IMR-90 (cell line): ENCODE results near the gene FRMD5. TPM values are rescaled to one million over a fixed set of nuclear protein-coding genes. Genes with fewer than 3 reads are reported as not detected.

ENCODE experiments used
- ATAC-seq: fragments of 200-7000 bp; cut with Tn5 transposase; 2 replicates; pipeline ENCODE4 v1.9.1; 2020; ENCODE audit warnings: low read depth, mild to moderate bottlenecking, moderate library complexity
- BruUV-seq: library from RNA; stranded (reverse); fragments of 400-500 nt; replicated peaks from 2 replicates; lab custom pipeline; 2021; lab: Mats Ljungman, UMichigan
- CTCF ChIA-PET: fragments of 300-600 bp; formaldehyde crosslinking; extraction: SDS; loops from one replicate; lab custom pipeline; 2021; ENCODE audit warnings: antibody characterized with exemption; lab: Yijun Ruan, JAX
- POLR2A ChIA-PET: fragments of 300-600 bp; sonication (Branson Sonifier 250); formaldehyde crosslinking; loops from one replicate; lab custom pipeline; 2022; ENCODE audit warnings: antibody characterized with exemption; ENCODE audit not compliant: unreplicated experiment; lab: Charles Lee
- DNase-seq: peaks from one replicate; pipeline ENCODE4 v3.0.0; 2013
- H2AFZ ChIP-seq: replicated peaks from 2 replicates; pipeline ENCODE3; 2013; ENCODE audit warnings: low read length, mild to moderate bottlenecking; ENCODE audit not compliant: poor library complexity
- H2AK5ac ChIP-seq: 2 replicates; pipeline ENCODE4 v1.6.1; 2013; ENCODE audit warnings: low read depth, low read length, inconsistent platforms
- H2AK9ac ChIP-seq: replicated peaks from 2 replicates; pipeline ENCODE3; 2013; ENCODE audit warnings: mild to moderate bottlenecking, low read depth, low read length, moderate library complexity; ENCODE audit not compliant: poor library complexity
- H2BK120ac ChIP-seq: 2 replicates; pipeline ENCODE4 v1.6.1; 2013; ENCODE audit warnings: low read depth, low read length, inconsistent platforms
- H2BK15ac ChIP-seq: 3 replicates; pipeline ENCODE4 v1.6.1; 2013; ENCODE audit warnings: low read depth, low read length, inconsistent platforms
- H2BK20ac ChIP-seq: 2 replicates; pipeline ENCODE4 v1.6.1; 2013; ENCODE audit warnings: low read depth, mild to moderate bottlenecking, inconsistent platforms, low read length, moderate library complexity
- H2BK5ac ChIP-seq: 2 replicates; pipeline ENCODE4 v1.6.1; 2013; ENCODE audit warnings: mild to moderate bottlenecking, low read depth, low read length, inconsistent platforms; ENCODE audit not compliant: poor library complexity, severe bottlenecking
- H3K14ac ChIP-seq: replicated peaks from 2 replicates; pipeline ENCODE4 v1.6.1; 2013; ENCODE audit warnings: low read depth, low read length, inconsistent platforms
- H3K18ac ChIP-seq: 2 replicates; pipeline ENCODE4 v1.6.1; 2013; ENCODE audit warnings: low read depth, low read length, control low read depth
- H3K23ac ChIP-seq: 2 replicates; pipeline ENCODE4 v1.6.1; 2013; ENCODE audit warnings: low read depth, low read length, inconsistent platforms
- H3K27ac ChIP-seq: 2 replicates; pipeline ENCODE4 v1.5.1; 2013; ENCODE audit warnings: mild to moderate bottlenecking, control low read depth, low read length; ENCODE audit not compliant: insufficient read depth
- H3K27me3 ChIP-seq: 2 replicates; pipeline ENCODE4 v1.6.1; 2013; ENCODE audit warnings: low read length; ENCODE audit not compliant: control insufficient read depth, insufficient read depth
- H3K36me3 ChIP-seq: 2 replicates; pipeline ENCODE4 v1.6.1; 2013; ENCODE audit warnings: low read length, mixed read lengths; ENCODE audit not compliant: control insufficient read depth, insufficient read depth
- H3K4ac ChIP-seq: 2 replicates; pipeline ENCODE4 v1.6.1; 2013; ENCODE audit warnings: low read depth, low read length, inconsistent platforms
- H3K4me1 ChIP-seq: 2 replicates; pipeline ENCODE4 v1.6.1; 2013; ENCODE audit warnings: low read length, mixed read lengths; ENCODE audit not compliant: control insufficient read depth, insufficient read depth
- H3K4me2 ChIP-seq: 2 replicates; pipeline ENCODE4 v1.6.1; 2013; ENCODE audit warnings: low read depth, mild to moderate bottlenecking, control low read depth, low read length, moderate library complexity
- H3K4me3 ChIP-seq: 2 replicates; pipeline ENCODE4 v1.5.1; 2013; ENCODE audit warnings: low read depth, mild to moderate bottlenecking, control low read depth, low read length, moderate library complexity; ENCODE audit not compliant: insufficient read depth
- H3K56ac ChIP-seq: 2 replicates; pipeline ENCODE4 v1.6.1; 2013; ENCODE audit warnings: low read length, inconsistent platforms; ENCODE audit not compliant: insufficient read depth; ENCODE audit errors: extremely low read depth
- H3K79me1 ChIP-seq, 2 experiments: 2 replicates each; pipeline ENCODE4 v1.6.1; 2013; ENCODE audit warnings: low read length in 2 of 2, inconsistent platforms in 1 of 2, low read depth in 1 of 2
- H3K9ac ChIP-seq: 2 replicates; pipeline ENCODE4 v1.6.1; 2013; ENCODE audit warnings: low read depth, low read length, control low read depth
- H3K9me1 ChIP-seq: 2 replicates; pipeline ENCODE4 v1.6.1; 2013; ENCODE audit warnings: low read length, inconsistent platforms; ENCODE audit not compliant: insufficient read depth
- H3K9me3 ChIP-seq: 2 replicates; pipeline ENCODE4 v1.6.1; 2013; ENCODE audit warnings: low read length; ENCODE audit not compliant: control insufficient read depth, insufficient read depth
- H4K20me1 ChIP-seq: 2 replicates; pipeline ENCODE4 v1.6.1; 2013; ENCODE audit warnings: low read length, inconsistent platforms; ENCODE audit not compliant: insufficient read depth
- H4K5ac ChIP-seq: 2 replicates; pipeline ENCODE4 v1.6.1; 2013; ENCODE audit warnings: mild to moderate bottlenecking, low read depth, low read length, control low read depth
- H4K8ac ChIP-seq, 2 experiments: 2 replicates each; pipeline ENCODE4 v1.6.1; 2013; ENCODE audit warnings: low read depth in 2 of 2, low read length in 2 of 2, control low read depth in 1 of 2, inconsistent platforms in 1 of 2
- H4K91ac ChIP-seq: 2 replicates; pipeline ENCODE4 v1.6.1; 2013; ENCODE audit warnings: low read depth, low read length, inconsistent platforms; ENCODE audit not compliant: insufficient read depth
- NFE2L2 ChIP-seq: fragments of 150-350 bp; IDR thresholded peaks from 2 replicates; pipeline ENCODE4 v1.6.1; 2016; ENCODE audit warnings: low read depth, mild to moderate bottlenecking, low read length
- RAD21 ChIP-seq: IDR thresholded peaks from 2 replicates; pipeline ENCODE4 v1.6.1; 2012; ENCODE audit warnings: low read length, improper control_type of control experiment
- SMC3 ChIP-seq: fragments of 150-350 bp; IDR thresholded peaks from 2 replicates; pipeline ENCODE4 v1.6.1; 2016; ENCODE audit warnings: low read depth, mild to moderate bottlenecking, antibody characterized with exemption, low read length, moderate library complexity
- WGBS, 2 experiments: methylation state at CpG; one replicate each; pipeline versions ENCODE4 v1.1.5 to v1.1.7; 2013; ENCODE audit warnings: missing lambda C conversion rate in 2 of 2; ENCODE audit not compliant: insufficient read length in 1 of 2; ENCODE audit errors: extremely low coverage in 2 of 2; 5-methylcytosine and 5-hydroxymethylcytosine counted together
- dilution Hi-C: fragments of 300-500 bp; cut with HindIII; formaldehyde crosslinking; loops from one replicate; pipeline ENCODE4 v1.14.3; 2018; ENCODE audit warnings: low sequenced_read_pairs; ENCODE audit not compliant: unreplicated experiment
- in situ Hi-C: fragments of 300-500 bp; cut with MboI; formaldehyde crosslinking; loops from 3 replicates; pipeline ENCODE4 v1.14.3; 2019; ENCODE audit warnings: low sequenced_read_pairs, inconsistent platforms, mixed read lengths
- intact Hi-C: fragments of 100-400 bp; cut with micrococcal nuclease; formaldehyde crosslinking; loops from 2 replicates; pipeline ENCODE4 v1.10.0; 2022
- polyA plus RNA-seq, 3 experiments: library from polyadenylated mRNA; depleted of rRNA; stranded (reverse); fragments of >200 nt; gene quantifications; 2 replicates each; pipeline ENCODE4 v1.2.3, GENCODE V29; 2012; ENCODE audit warnings: low replicate concordance in 1 of 3
- total RNA-seq: library from RNA; depleted of rRNA; stranded (reverse); fragments of >200 nt; gene quantifications from 2 replicates; pipeline ENCODE4 v1.2.3, GENCODE V29; 2012
- TF ChIP-seq, protein P1 (sequence below): conservative IDR thresholded peaks from 2 replicates; pipeline ENCODE4 v1.5.1; 2012; ENCODE audit warnings: mild to moderate bottlenecking, low read depth, low read length, improper control_type of control experiment

FRMD5 gene
- total and polyA plus RNA-seq, 2 of the 4 experiments (the other 2 are of a cell fraction), result 4.1 to 5.4 TPM

DNA sequence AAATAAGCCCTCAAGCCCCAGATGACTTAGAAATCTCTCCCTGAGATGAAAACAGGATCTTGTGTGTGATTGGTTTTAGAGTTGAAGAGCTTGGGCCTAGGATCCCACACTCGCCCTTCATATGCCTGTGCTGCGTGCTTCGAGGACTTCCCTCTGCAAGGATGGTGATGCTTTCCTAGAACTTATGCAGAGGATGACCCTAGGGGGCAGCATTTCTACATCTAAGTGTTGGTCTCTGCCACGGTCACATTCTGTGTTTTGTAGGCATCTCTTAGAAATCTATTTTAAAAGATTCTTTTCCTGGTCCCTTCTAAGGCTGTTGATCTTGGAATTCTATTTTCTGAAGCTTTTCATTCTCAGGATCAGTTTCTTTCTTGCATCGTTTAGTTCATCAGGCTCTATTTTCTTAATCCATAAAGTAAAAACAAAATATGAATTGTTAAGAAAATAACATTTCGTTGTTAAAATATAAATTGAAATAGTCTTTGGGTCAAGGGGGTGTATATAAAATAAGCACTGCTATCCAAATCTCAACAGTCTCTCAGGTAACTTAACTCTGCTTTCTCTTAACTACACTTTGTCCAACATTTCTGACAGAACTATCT lies 322.6 kb downstream of the FRMD5 start:
- H3K4me1 ChIP-seq, result no peaks in the 10 kb centered on the region
- H2BK20ac ChIP-seq, result no peak overlapping the region
- no peak overlapping the region for H2BK120ac ChIP-seq
- no peak overlapping the region for H3K9ac ChIP-seq
- H3K36me3 ChIP-seq, result peaks cover 5% of the 10 kb centered on the region; the same call in 1 of the 2 replicates
- H4K8ac ChIP-seq, result no peak overlapping the region
- H3K79me1 ChIP-seq, result peaks cover 0 to 3% of the 10 kb centered on the region in 2 experiments; a peak in 1 of 4 replicates
- H2AK5ac ChIP-seq, result no peak overlapping the region
- no peak overlapping the region for H3K14ac ChIP-seq
- H2AFZ ChIP-seq, result no peak overlapping the region
- no peak overlapping the region for H3K4me3 ChIP-seq
- H4K91ac ChIP-seq, result no peak overlapping the region
- ATAC-seq, result peak; percentile 98
- H2BK15ac ChIP-seq, result no peak overlapping the region
- BruUV-seq, result no TSS peak
- no CpG with 5 or more reads among the region's 6 CpGs for WGBS, 2 experiments
- no peak overlapping the region for H3K23ac ChIP-seq
- dilution Hi-C loops (no loop called here), intact Hi-C loops (loop anchor here (1.0 to 10.0 kb wide), 3 partner anchors 347 to 662 kb away; partner anchors contain the start of gene EIF3J), in situ Hi-C loops (loop anchor here (10.0 kb wide), 1 partner anchor 632 kb away; no protein-coding TSS in a partner anchor)
- H2BK5ac ChIP-seq, result no peak overlapping the region
- H3K4ac ChIP-seq, result no peak overlapping the region
- H4K5ac ChIP-seq, result no peak overlapping the region
- H3K27me3 ChIP-seq, result no peaks in the 10 kb centered on the region
- ChIA-PET CTCF (interaction anchor here (0.8 to 1.0 kb wide), 2 partner anchors 9 to 32 kb away, joined by 3 to 4 read pairs; no protein-coding TSS in a partner anchor), POLR2A (no interaction called here)
- no peak overlapping the region for H3K27ac ChIP-seq
- DNase-seq, result peak; percentile 83
- H2AK9ac ChIP-seq, result no peak overlapping the region
- TF ChIP-seq, protein P1, sequence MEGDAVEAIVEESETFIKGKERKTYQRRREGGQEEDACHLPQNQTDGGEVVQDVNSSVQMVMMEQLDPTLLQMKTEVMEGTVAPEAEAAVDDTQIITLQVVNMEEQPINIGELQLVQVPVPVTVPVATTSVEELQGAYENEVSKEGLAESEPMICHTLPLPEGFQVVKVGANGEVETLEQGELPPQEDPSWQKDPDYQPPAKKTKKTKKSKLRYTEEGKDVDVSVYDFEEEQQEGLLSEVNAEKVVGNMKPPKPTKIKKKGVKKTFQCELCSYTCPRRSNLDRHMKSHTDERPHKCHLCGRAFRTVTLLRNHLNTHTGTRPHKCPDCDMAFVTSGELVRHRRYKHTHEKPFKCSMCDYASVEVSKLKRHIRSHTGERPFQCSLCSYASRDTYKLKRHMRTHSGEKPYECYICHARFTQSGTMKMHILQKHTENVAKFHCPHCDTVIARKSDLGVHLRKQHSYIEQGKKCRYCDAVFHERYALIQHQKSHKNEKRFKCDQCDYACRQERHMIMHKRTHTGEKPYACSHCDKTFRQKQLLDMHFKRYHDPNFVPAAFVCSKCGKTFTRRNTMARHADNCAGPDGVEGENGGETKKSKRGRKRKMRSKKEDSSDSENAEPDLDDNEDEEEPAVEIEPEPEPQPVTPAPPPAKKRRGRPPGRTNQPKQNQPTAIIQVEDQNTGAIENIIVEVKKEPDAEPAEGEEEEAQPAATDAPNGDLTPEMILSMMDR, result peak; percentile 81
- TF ChIP-seq RAD21, result peak; percentile 85
- no peak for TF ChIP-seq NFE2L2
- TF ChIP-seq SMC3, result peak; percentile 62
- H3K18ac ChIP-seq, result no peak overlapping the region
- no peak overlapping the region for H3K56ac ChIP-seq
- H3K4me2 ChIP-seq, result no peak overlapping the region
- H3K9me1 ChIP-seq, result no peaks in the 10 kb centered on the region; the same call in 1 of the 2 replicates
- H4K20me1 ChIP-seq, result no peaks in the 10 kb centered on the region; the same call in 1 of the 2 replicates
- H3K9me3 ChIP-seq, result no peaks in the 10 kb centered on the region
